Measurements from ENCODE around the gene SEMA3A.

The SEMA3A gene

GRCh38 chr7:84200859-84201258 is 6.3 kb upstream of the SEMA3A start:
- no peak for TF ChIP-seq CTCF (IDR thresholded peaks at IDR 0.05; ENCODE audit: low read depth, low read length)
- TF ChIP-seq EZH2phosphoT487 (IDR thresholded peaks at IDR 0.05; ENCODE audit: low read depth): no peak
- Histone ChIP-seq H3K4me2 (ENCODE audit: low read length) (no peak overlapping the region), H3K27ac (ENCODE audit: low read length) (no peak overlapping the region)

GRCh38 chr7:84199216-84199615 is 4.6 kb upstream of the SEMA3A start:
- Histone ChIP-seq H3K27ac (ENCODE audit: low read length) (no peak overlapping the region), H3K4me3 (ENCODE audit: low read length) (no peak overlapping the region), H3K4me1 (ENCODE audit: low read length) (peaks cover 6% of the 10 kb centered on the region; the same call in 1 of the 2 replicates), H3K79me2 (ENCODE audit: low read length) (no peaks in the 10 kb centered on the region), H3K36me3 (replicated peaks; ENCODE audit: low read depth, low read length) (no peaks in the 10 kb centered on the region), H4K20me1 (ENCODE audit: insufficient read depth, low read length) (no peaks in the 10 kb centered on the region), H3K27me3 (ENCODE audit: low read depth, low read length) (no peaks in the 10 kb centered on the region), H2AFZ (ENCODE audit: low read depth, low read length) (no peak overlapping the region), H3K9me3 (ENCODE audit: insufficient read depth, low read length) (no peaks in the 10 kb centered on the region), H3K9ac (ENCODE audit: low read length) (no peak overlapping the region), H3K4me2 (ENCODE audit: low read length) (no peak overlapping the region)
- no peak for TF ChIP-seq CTCF (IDR thresholded peaks at IDR 0.05; ENCODE audit: low read depth, low read length)
- TF ChIP-seq EZH2phosphoT487 (IDR thresholded peaks at IDR 0.05; ENCODE audit: low read depth): no peak

More at GRCh38 chr7:84200859-84201258, 6.3 kb upstream of the SEMA3A start:
- Histone ChIP-seq H3K36me3 (replicated peaks; ENCODE audit: low read depth, low read length) (no peaks in the 10 kb centered on the region), H4K20me1 (ENCODE audit: insufficient read depth, low read length) (no peaks in the 10 kb centered on the region), H3K4me1 (ENCODE audit: low read length) (peaks cover 6% of the 10 kb centered on the region; the same call in 1 of the 2 replicates), H3K79me2 (ENCODE audit: low read length) (no peaks in the 10 kb centered on the region), H3K9me3 (ENCODE audit: insufficient read depth, low read length) (no peaks in the 10 kb centered on the region), H3K27me3 (ENCODE audit: low read depth, low read length) (no peaks in the 10 kb centered on the region), H3K9ac (ENCODE audit: low read length) (no peak overlapping the region), H2AFZ (ENCODE audit: low read depth, low read length) (no peak overlapping the region), H3K4me3 (ENCODE audit: low read length) (no peak overlapping the region)

GRCh38 chr7:84196084-84196503 is 1.5 kb upstream of the SEMA3A start:
- Histone ChIP-seq H3K36me3 (replicated peaks; ENCODE audit: low read depth, low read length) (no peaks in the 10 kb centered on the region), H2AFZ (ENCODE audit: low read depth, low read length) (no peak overlapping the region), H3K9ac (ENCODE audit: low read length) (no peak overlapping the region), H3K27me3 (ENCODE audit: low read depth, low read length) (no peaks in the 10 kb centered on the region), H3K4me2 (ENCODE audit: low read length) (no peak overlapping the region), H3K4me1 (ENCODE audit: low read length) (peaks cover 6% of the 10 kb centered on the region; the same call in 1 of the 2 replicates), H3K4me3 (ENCODE audit: low read length) (no peak overlapping the region), H4K20me1 (ENCODE audit: insufficient read depth, low read length) (no peaks in the 10 kb centered on the region), H3K9me3 (ENCODE audit: insufficient read depth, low read length) (no peaks in the 10 kb centered on the region), H3K27ac (ENCODE audit: low read length) (no peak overlapping the region), H3K79me2 (ENCODE audit: low read length) (no peaks in the 10 kb centered on the region)
- TF ChIP-seq EZH2phosphoT487 (IDR thresholded peaks at IDR 0.05; ENCODE audit: low read depth) (no peak), CTCF (IDR thresholded peaks at IDR 0.05; ENCODE audit: low read depth, low read length) (no peak)

GRCh38 chr7:84195295-84196060 is 889 bp upstream of the SEMA3A start:
- 0 out of 2 replicates have a peak overlapping the region, but pooled peaks have one; percentile 73 for H2AFZ ChIP-seq (ENCODE audit: low read depth, low read length)
- peak overlapping the region; percentile 78 for H3K4me3 ChIP-seq (ENCODE audit: low read length)
- no peaks in the 10 kb centered on the region for H3K27me3 ChIP-seq (ENCODE audit: low read depth, low read length)
- no peaks in the 10 kb centered on the region for H3K9me3 ChIP-seq (ENCODE audit: insufficient read depth, low read length)
- no peaks in the 10 kb centered on the region for H3K79me2 ChIP-seq (ENCODE audit: low read length)
- H3K36me3 ChIP-seq (replicated peaks; ENCODE audit: low read depth, low read length): no peaks in the 10 kb centered on the region
- H3K9ac ChIP-seq (ENCODE audit: low read length): peak overlapping the region; percentile 44; the same call in 1 of the 2 replicates
- TF ChIP-seq CTCF (IDR thresholded peaks at IDR 0.05; ENCODE audit: low read depth, low read length) (no peak), EZH2phosphoT487 (IDR thresholded peaks at IDR 0.05; ENCODE audit: low read depth) (no peak)
- H3K4me1 ChIP-seq (ENCODE audit: low read length): peaks cover 6% of the 10 kb centered on the region; the same call in 1 of the 2 replicates
- peak overlapping the region; percentile 75 for H3K4me2 ChIP-seq (ENCODE audit: low read length)
- no peaks in the 10 kb centered on the region for H4K20me1 ChIP-seq (ENCODE audit: insufficient read depth, low read length)
- H3K27ac ChIP-seq (ENCODE audit: low read length): no peak overlapping the region

Measured in OCI-LY3 (cell line).